PC-3 (cell line): ENCODE measurements around the gene GPRC5C. TPM values are rescaled to one million over a fixed set of nuclear protein-coding genes. Genes with fewer than 3 reads are reported as not detected.
A peak's percentile ranks its signal among the peaks of the same experiment; 100 is the strongest.

Experiments
- ATAC-seq: fragments of 200-7000 bp; cut with Tn5 transposase; 2 replicates; pipeline ENCODE4 v1.9.1; 2020; ENCODE audit warnings: mild to moderate bottlenecking, moderate library complexity
- BruUV-seq: library from RNA; stranded (reverse); fragments of 400-500 nt; replicated peaks from 2 replicates; lab custom pipeline; 2021; lab: Mats Ljungman, UMichigan
- CTCF ChIA-PET: fragments of 300-600 bp; sonication (Branson Sonifier 250); formaldehyde crosslinking; loops from one replicate; lab custom pipeline; 2022; ENCODE audit warnings: antibody characterized with exemption; lab: Charles Lee
- POLR2A ChIA-PET: fragments of 300-600 bp; sonication (Branson Sonifier 250); formaldehyde crosslinking; loops from one replicate; lab custom pipeline; 2022; ENCODE audit warnings: antibody characterized with exemption; ENCODE audit not compliant: unreplicated experiment; lab: Charles Lee
- DNase-seq: peaks from one replicate; pipeline ENCODE4 v3.0.0-alpha.2; 2015
- H2AFZ ChIP-seq: fragments of 300-600 bp; sonication (generic); 2 replicates; pipeline ENCODE4 v1.6.0; 2016; ENCODE audit warnings: antibody characterized with exemption, low read length
- H3F3A ChIP-seq: fragments of 300-600 bp; sonication (generic); one replicate; pipeline ENCODE4 v1.6.0; 2017; ENCODE audit warnings: antibody characterized with exemption, low read length, control low read depth, mild to moderate bottlenecking; ENCODE audit not compliant: unreplicated experiment
- H3K27ac ChIP-seq: fragments of 300-600 bp; sonication (generic); 2 replicates; pipeline ENCODE4 v1.5.1; 2016; ENCODE audit warnings: mild to moderate bottlenecking, low read length
- H3K27me3 ChIP-seq: fragments of 300-600 bp; sonication (generic); 2 replicates; pipeline ENCODE4 v1.6.1; 2016; ENCODE audit warnings: low read length, mixed read lengths
- H3K36me3 ChIP-seq: fragments of 300-600 bp; sonication (generic); 2 replicates; pipeline ENCODE4 v1.6.1; 2016; ENCODE audit warnings: low read depth, mixed run types, low read length, mixed read lengths
- H3K4me1 ChIP-seq: fragments of 300-600 bp; sonication (generic); 2 replicates; pipeline ENCODE4 v1.5.1; 2016; ENCODE audit warnings: low read length; ENCODE audit not compliant: insufficient read depth
- H3K4me2 ChIP-seq: fragments of 300-600 bp; sonication (generic); 2 replicates; pipeline ENCODE4 v1.6.0; 2016; ENCODE audit warnings: low read length
- H3K4me3 ChIP-seq: fragments of 300-600 bp; sonication (generic); 2 replicates; pipeline ENCODE4 v1.5.1; 2016; ENCODE audit warnings: mild to moderate bottlenecking, low read length, mixed read lengths
- H3K79me2 ChIP-seq: fragments of 300-600 bp; sonication (generic); 2 replicates; pipeline ENCODE4 v1.6.1; 2017; ENCODE audit warnings: low read length, mixed read lengths
- H3K9ac ChIP-seq: fragments of 300-600 bp; sonication (generic); 2 replicates; pipeline ENCODE4 v1.6.0; 2016; ENCODE audit warnings: mild to moderate bottlenecking, low read length
- H3K9me2 ChIP-seq: fragments of 300-600 bp; sonication (generic); replicated peaks from 2 replicates; pipeline ENCODE4 v1.6.1; 2016; ENCODE audit warnings: mixed run types, low read length, mixed read lengths
- H3K9me3 ChIP-seq: fragments of 300-600 bp; sonication (generic); 2 replicates; pipeline ENCODE4 v1.6.1; 2016; ENCODE audit warnings: low read length, mixed read lengths
- H4K20me1 ChIP-seq: fragments of 300-600 bp; sonication (generic); 2 replicates; pipeline ENCODE4 v1.6.1; 2016; ENCODE audit warnings: low read length, mixed read lengths
- CTCF ChIP-seq: fragments of 300-600 bp; sonication (generic); conservative IDR thresholded peaks from 2 replicates; pipeline ENCODE4 v1.5.1; 2017; ENCODE audit warnings: antibody characterized with exemption, low read depth, mild to moderate bottlenecking, low read length
- EZH2 ChIP-seq: fragments of 300-600 bp; sonication (generic); IDR thresholded peaks from one replicate; pipeline ENCODE4 v1.6.1; 2017; ENCODE audit warnings: antibody characterized with exemption, mild to moderate bottlenecking, low read length; ENCODE audit not compliant: unreplicated experiment
- EZH2phosphoT487 ChIP-seq: fragments of 300-600 bp; sonication (generic); IDR thresholded peaks from 2 replicates; pipeline ENCODE4 v1.6.1; 2018; ENCODE audit warnings: mild to moderate bottlenecking, antibody characterized with exemption, low read length, borderline replicate concordance
- intact Hi-C: fragments of 100-400 bp; cut with micrococcal nuclease; formaldehyde crosslinking; loops from 2 replicates; pipeline ENCODE4 v1.9.0; 2023
- total RNA-seq: library from RNA; depleted of rRNA; stranded (reverse); fragments of >200 nt; gene quantifications from 2 replicates; pipeline ENCODE4 v1.2.3, GENCODE V29; 2014

GPRC5C gene
- total RNA-seq, 1 experiment from 2014 or later, result 209 TPM

GRCh38 chr17:74392848-74393247, 39.0 kb upstream of the GPRC5C start:
- TF ChIP-seq CTCF (no peak), EZH2 (no peak), EZH2phosphoT487 (no peak)
- Histone ChIP-seq H3K4me1 (peaks cover 17% of the 10 kb centered on the region), H3K9me3 (no peaks in the 10 kb centered on the region), H2AFZ (no peak overlapping the region), H3K4me2 (no peak overlapping the region), H4K20me1 (no peaks in the 10 kb centered on the region), H3K9ac (no peak overlapping the region), H3K9me2 (no peaks in the 10 kb centered on the region), H3K36me3 (no peaks in the 10 kb centered on the region), H3K79me2 (no peaks in the 10 kb centered on the region), H3K4me3 (no peak overlapping the region), H3K27ac (no peak overlapping the region), H3F3A (no peaks in the 10 kb centered on the region), H3K27me3 (no peaks in the 10 kb centered on the region)
- ChIA-PET POLR2A (no interaction called here), CTCF (no interaction called here)
- ATAC-seq (no peak), DNase-seq (peak; percentile 21)
- BruUV-seq, result no TSS peak
- intact Hi-C loops, result no loop called here

- Histone ChIP-seq H3K9me3 (no peaks in the 10 kb centered on the region), H3K27me3 (no peaks in the 10 kb centered on the region), H3K9me2 (no peaks in the 10 kb centered on the region), H3K4me2 (no peak overlapping the region), H4K20me1 (no peaks in the 10 kb centered on the region), H3K79me2 (no peaks in the 10 kb centered on the region), H3K4me3 (no peak overlapping the region), H2AFZ (no peak overlapping the region), H3F3A (no peaks in the 10 kb centered on the region), H3K4me1 (peaks cover 17% of the 10 kb centered on the region), H3K27ac (no peak overlapping the region), H3K36me3 (no peaks in the 10 kb centered on the region), H3K9ac (no peak overlapping the region)
- ATAC-seq (no peak), DNase-seq (no peak)
- intact Hi-C loops, result no loop called here
- ChIA-PET CTCF (interaction anchor here (0.6 to 0.7 kb wide), 2 partner anchors 14 to 15 kb away, joined by 4 to 7 read pairs; no protein-coding TSS in a partner anchor), POLR2A (no interaction called here)
- BruUV-seq, result no TSS peak
- TF ChIP-seq EZH2phosphoT487, result no peak
- TF ChIP-seq EZH2, result no peak
- no peak for TF ChIP-seq CTCF
These were observed 38.4 kb upstream of the GPRC5C start for GRCh38 chr17:74393346-74393942.

- H2AFZ ChIP-seq, result peak overlapping the region; percentile 79; the same call in 1 of the 2 replicates
These were observed 37.5 kb upstream of the GPRC5C start for GRCh38 chr17:74394275-74394950.

More at GRCh38 chr17:74394275-74394950, 37.5 kb upstream of the GPRC5C start:
- H3K4me3 ChIP-seq, result no peak overlapping the region
- DNase-seq (no peak), ATAC-seq (peak; percentile 29)
- no peaks in the 10 kb centered on the region for H3F3A ChIP-seq
- H3K27ac ChIP-seq, result peak overlapping the region; percentile 21
- H3K9ac ChIP-seq, result no peak overlapping the region
- H4K20me1 ChIP-seq, result no peaks in the 10 kb centered on the region
- ChIA-PET POLR2A (no interaction called here), CTCF (interaction anchor here (0.6 to 1.4 kb wide), 3 partner anchors 14 to 59 kb away, joined by 3 to 7 read pairs (median 4); no protein-coding TSS in a partner anchor)
- TF ChIP-seq CTCF, result no peak
- no peak for TF ChIP-seq EZH2
- no peak for TF ChIP-seq EZH2phosphoT487
- intact Hi-C loops, result no loop called here
- H3K36me3 ChIP-seq, result no peaks in the 10 kb centered on the region
- H3K4me1 ChIP-seq, result peaks cover 17% of the 10 kb centered on the region
- no peaks in the 10 kb centered on the region for H3K79me2 ChIP-seq
- no TSS peak for BruUV-seq
- H3K9me2 ChIP-seq, result no peaks in the 10 kb centered on the region
- peak overlapping the region; percentile 58 for H3K4me2 ChIP-seq
- no peaks in the 10 kb centered on the region for H3K9me3 ChIP-seq
- no peaks in the 10 kb centered on the region for H3K27me3 ChIP-seq
